Measurements from ENCODE around the gene UBASH3B. TPM values are rescaled to one million over a fixed set of nuclear protein-coding genes. Genes with fewer than 3 reads are reported as not detected.

UBASH3B gene
- total RNA-seq, 1 donor from 2014 or later: 2.6 TPM

GRCh38 chr11:122786896-122787295 lies 131.4 kb downstream of the UBASH3B start:
- H3K36me3 ChIP-seq: peaks cover 7% of the 10 kb centered on the region
- no peak for DNase-seq
- peaks cover 12% of the 10 kb centered on the region for H3K4me1 ChIP-seq
- H3K27ac ChIP-seq (replicated peaks): no peak overlapping the region
- H3K9me3 ChIP-seq (replicated peaks): no peaks in the 10 kb centered on the region
- intact Hi-C loops (cut with micrococcal nuclease): no loop called here
- H3K4me3 ChIP-seq: no peak overlapping the region
- TF ChIP-seq CTCF (IDR thresholded peaks at IDR 0.05; ENCODE audit: borderline replicate concordance): no peak
- H3K27me3 ChIP-seq (ENCODE audit: low read depth): peaks cover 7% of the 10 kb centered on the region

GRCh38 chr11:122788781-122789535 lies 133.4 kb downstream of the UBASH3B start:
- H3K27ac ChIP-seq (replicated peaks): no peak overlapping the region
- DNase-seq: no peak
- H3K4me1 ChIP-seq: peaks cover 12% of the 10 kb centered on the region
- TF ChIP-seq CTCF (IDR thresholded peaks at IDR 0.05; ENCODE audit: borderline replicate concordance): no peak
- H3K9me3 ChIP-seq (replicated peaks): no peaks in the 10 kb centered on the region
- no peaks in the 10 kb centered on the region for H3K27me3 ChIP-seq (ENCODE audit: low read depth)
- intact Hi-C loops (cut with micrococcal nuclease): no loop called here
- H3K36me3 ChIP-seq: peaks cover 7% of the 10 kb centered on the region
- no peak overlapping the region for H3K4me3 ChIP-seq

GRCh38 chr11:122789907-122790306 lies 134.4 kb downstream of the UBASH3B start:
- no peak for DNase-seq
- Histone ChIP-seq H3K9me3 (replicated peaks) (no peaks in the 10 kb centered on the region), H3K4me3 (no peak overlapping the region), H3K36me3 (peaks cover 7% of the 10 kb centered on the region), H3K4me1 (peaks cover 4% of the 10 kb centered on the region), H3K27me3 (ENCODE audit: low read depth) (no peaks in the 10 kb centered on the region), H3K27ac (replicated peaks) (no peak overlapping the region)
- intact Hi-C loops (cut with micrococcal nuclease): no loop called here
- no peak for TF ChIP-seq CTCF (IDR thresholded peaks at IDR 0.05; ENCODE audit: borderline replicate concordance)

GRCh38 chr11:122791411-122791810 lies 135.9 kb downstream of the UBASH3B start:
- no peak for TF ChIP-seq CTCF (IDR thresholded peaks at IDR 0.05; ENCODE audit: borderline replicate concordance)
- H3K27ac ChIP-seq (replicated peaks): no peak overlapping the region
- H3K4me1 ChIP-seq: no peaks in the 10 kb centered on the region
- no peak for DNase-seq
- H3K4me3 ChIP-seq: no peak overlapping the region
- intact Hi-C loops (cut with micrococcal nuclease): no loop called here
- H3K36me3 ChIP-seq: peaks cover 13% of the 10 kb centered on the region
- H3K27me3 ChIP-seq (ENCODE audit: low read depth): no peaks in the 10 kb centered on the region
- no peaks in the 10 kb centered on the region for H3K9me3 ChIP-seq (replicated peaks)

GRCh38 chr11:122791836-122792235 lies 136.3 kb downstream of the UBASH3B start:
- DNase-seq: no peak
- H3K4me3 ChIP-seq: no peak overlapping the region
- peaks cover 17% of the 10 kb centered on the region for H3K36me3 ChIP-seq
- intact Hi-C loops (cut with micrococcal nuclease): no loop called here
- H3K27ac ChIP-seq (replicated peaks): no peak overlapping the region
- no peak for TF ChIP-seq CTCF (IDR thresholded peaks at IDR 0.05; ENCODE audit: borderline replicate concordance)
- H3K27me3 ChIP-seq (ENCODE audit: low read depth): no peaks in the 10 kb centered on the region
- H3K9me3 ChIP-seq (replicated peaks): no peaks in the 10 kb centered on the region
- no peaks in the 10 kb centered on the region for H3K4me1 ChIP-seq

Measured in left ventricle myocardium inferior (tissue), 1 donor.